ENCODE data around the gene ATP5F1B.

ATP5F1B gene

GRCh38 chr12:56645717-56646446, at the start of gene ATP5F1B:
Gene ATP5F1B (minus strand): TSS chr12:56645984. CDS start chr12:56645963, 21 bp downstream.
- DNase-seq (ENCODE audit: low spot score) = peak; percentile 97

- no peak for DNase-seq (ENCODE audit: low spot score)
Measured at GRCh38 chr12:56694161-56694560, 48.4 kb upstream of the ATP5F1B start.

- no peak for DNase-seq (ENCODE audit: low spot score)
Measured at GRCh38 chr12:56688846-56689109, 43.0 kb upstream of the ATP5F1B start.

- DNase-seq (ENCODE audit: low spot score) = peak; percentile 100
Measured at GRCh38 chr12:56688129-56688845, 42.5 kb upstream of the ATP5F1B start, which contains the start of gene PTGES3. Gene PTGES3 (minus strand): TSS chr12:56688284. CDS start chr12:56687999, 285 bp downstream.

- DNase-seq (ENCODE audit: low spot score) = no peak
Measured at GRCh38 chr12:56687223-56688128, 41.7 kb upstream of the ATP5F1B start.

GRCh38 chr12:56684745-56685359, 39.1 kb upstream of the ATP5F1B start:
- peak; percentile 31 for DNase-seq (ENCODE audit: low spot score)

GRCh38 chr12:56682323-56682722, 36.5 kb upstream of the ATP5F1B start:
- DNase-seq (ENCODE audit: low spot score) = peak; percentile 6

GRCh38 chr12:56679883-56680575, 34.2 kb upstream of the ATP5F1B start:
- DNase-seq (ENCODE audit: low spot score) = peak; percentile 29

- peak; percentile 25 for DNase-seq (ENCODE audit: low spot score)
Measured at GRCh38 chr12:56678852-56679251, 33.1 kb upstream of the ATP5F1B start.

- DNase-seq (ENCODE audit: low spot score) = peak; percentile 10
Measured at GRCh38 chr12:56677680-56678079, 31.9 kb upstream of the ATP5F1B start.

- peak; percentile 24 for DNase-seq (ENCODE audit: low spot score)
Measured at GRCh38 chr12:56676851-56677580, 31.2 kb upstream of the ATP5F1B start.

GRCh38 chr12:56671608-56672007, 25.8 kb upstream of the ATP5F1B start:
- no peak for DNase-seq (ENCODE audit: low spot score)

- DNase-seq (ENCODE audit: low spot score) = peak; percentile 15
Measured at GRCh38 chr12:56670836-56671235, 25.1 kb upstream of the ATP5F1B start.

GRCh38 chr12:56668197-56668457, 22.3 kb upstream of the ATP5F1B start:
- DNase-seq (ENCODE audit: low spot score) = no peak

GRCh38 chr12:56661979-56662638, 16.3 kb upstream of the ATP5F1B start:
- peak; percentile 42 for DNase-seq (ENCODE audit: low spot score)

- DNase-seq (ENCODE audit: low spot score) = peak; percentile 29
Measured at GRCh38 chr12:56661560-56661959, 15.8 kb upstream of the ATP5F1B start.

- no peak for DNase-seq (ENCODE audit: low spot score)
Measured at GRCh38 chr12:56658921-56659320, 13.1 kb upstream of the ATP5F1B start.

GRCh38 chr12:56657416-56658379, 11.9 kb upstream of the ATP5F1B start:
- peak; percentile 21 for DNase-seq (ENCODE audit: low spot score)

- DNase-seq (ENCODE audit: low spot score) = peak; percentile 24
Measured at GRCh38 chr12:56653781-56654180, 8.0 kb upstream of the ATP5F1B start.
